ENCODE measurements around the gene SNU13.
"Not testable (repeated sequence)": the region's sequence is repeated elsewhere in the genome, so short reads cannot be mapped to it uniquely, and the experiment has no call there.

SNU13 gene

GRCh38 chr22:41638124-41638523 lies 50.5 kb downstream of the SNU13 start:
- DNase-seq, result peak; percentile 48

- not testable (repeated sequence) for DNase-seq
Observed at GRCh38 chr22:41637623-41638022, 51.0 kb downstream of the SNU13 start.

DNA sequence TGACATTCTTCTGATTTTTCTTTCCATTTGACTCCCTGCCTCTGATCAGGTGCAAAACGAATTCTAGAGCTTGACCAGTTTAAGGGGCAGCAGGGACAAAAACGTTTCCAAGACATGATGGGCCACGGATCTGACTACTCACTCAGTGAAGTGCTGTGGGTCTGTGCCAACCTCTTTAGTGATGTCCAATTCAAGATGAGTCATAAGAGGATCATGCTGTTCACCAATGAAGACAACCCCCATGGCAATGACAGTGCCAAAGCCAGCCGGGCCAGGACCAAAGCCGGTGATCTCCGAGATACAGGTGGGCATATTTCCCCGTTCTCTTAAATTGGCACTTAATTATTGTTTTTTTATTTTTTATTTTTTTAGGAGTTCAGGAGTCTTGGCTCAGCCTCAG lies 52.2 kb downstream of the SNU13 start:
- DNase-seq, result peak; percentile 24

DNA sequence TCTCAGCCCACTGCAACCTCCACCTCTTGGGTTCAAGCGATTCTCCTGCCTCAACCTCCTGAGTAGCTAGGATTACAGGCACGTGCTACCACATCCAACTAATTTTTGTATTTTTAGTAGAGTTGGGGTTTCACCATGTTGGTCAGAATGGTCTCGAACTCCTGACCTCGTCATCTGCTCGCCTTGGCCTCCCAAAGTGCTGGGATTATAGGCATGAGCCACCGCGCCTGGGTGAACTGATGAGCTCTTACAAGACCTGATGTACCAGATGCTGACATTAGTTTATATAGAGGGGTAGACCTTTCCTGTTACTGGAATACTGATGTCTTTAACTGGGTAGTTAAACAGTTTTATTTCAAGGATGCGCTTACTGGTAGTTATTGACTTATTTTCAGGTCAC lies 54.1 kb downstream of the SNU13 start:
- DNase-seq, result not testable (repeated sequence)

DNA sequence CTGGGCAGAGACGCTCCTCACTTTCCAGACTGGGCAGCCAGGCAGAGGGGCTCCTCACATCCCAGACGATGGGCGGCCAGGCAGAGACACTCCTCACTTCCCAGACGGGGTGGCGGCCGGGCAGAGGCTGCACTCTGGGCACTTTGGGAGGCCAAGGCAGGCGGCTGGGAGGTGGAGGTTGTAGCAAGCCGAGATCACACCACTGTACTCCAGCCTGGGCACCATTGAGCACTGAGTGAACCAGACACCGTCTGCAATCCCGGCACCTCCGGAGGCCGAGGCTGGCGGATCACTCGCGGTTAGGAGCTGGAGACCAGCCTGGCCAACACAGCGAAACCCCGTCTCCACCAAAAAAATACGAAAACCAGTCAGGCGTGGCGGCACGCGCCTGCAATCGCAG lies 57.1 kb downstream of the SNU13 start:
- DNase-seq, result not testable (repeated sequence)

GRCh38 chr22:41631115-41631514 lies 57.6 kb downstream of the SNU13 start:
- not testable (repeated sequence) for DNase-seq

DNA sequence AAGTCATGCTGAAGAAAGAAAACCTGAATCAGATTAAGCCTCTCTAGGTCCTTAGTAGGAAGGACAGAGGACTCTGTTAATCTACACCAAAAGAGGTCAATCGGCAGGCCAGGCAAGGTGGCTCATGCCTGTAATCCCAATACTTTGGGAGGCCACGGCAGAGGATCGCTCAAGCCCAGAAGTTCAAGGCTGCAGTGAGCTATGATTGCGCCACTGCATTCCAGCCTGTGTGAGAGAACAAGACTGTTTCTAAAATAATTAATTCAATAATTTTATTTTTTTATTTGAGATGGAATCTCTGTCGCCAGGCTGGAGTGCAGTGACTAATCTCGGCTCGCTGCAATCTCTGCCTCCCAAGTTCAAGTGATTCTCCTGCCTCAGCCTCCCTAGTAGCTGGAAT lies 63.1 kb downstream of the SNU13 start:
- no peak for DNase-seq

Measured in NCI-H2029 treated with DMSO at 0.1 percent for 48 hours (cell line).